ENCODE measurements around the gene CCDC9B. TPM values are rescaled to one million over a fixed set of nuclear protein-coding genes. Genes with fewer than 3 reads are reported as not detected.

Gene CCDC9B
- total RNA-seq, 1 donor from 2014 or later, result 30.1 TPM

- no peak for DNase-seq (ENCODE audit: low read depth)
Observed at GRCh38 chr15:40365624-40366456, 25.1 kb upstream of the CCDC9B start.

GRCh38 chr15:40365016-40365415, 24.3 kb upstream of the CCDC9B start:
- DNase-seq (ENCODE audit: low read depth), result no peak

DNA sequence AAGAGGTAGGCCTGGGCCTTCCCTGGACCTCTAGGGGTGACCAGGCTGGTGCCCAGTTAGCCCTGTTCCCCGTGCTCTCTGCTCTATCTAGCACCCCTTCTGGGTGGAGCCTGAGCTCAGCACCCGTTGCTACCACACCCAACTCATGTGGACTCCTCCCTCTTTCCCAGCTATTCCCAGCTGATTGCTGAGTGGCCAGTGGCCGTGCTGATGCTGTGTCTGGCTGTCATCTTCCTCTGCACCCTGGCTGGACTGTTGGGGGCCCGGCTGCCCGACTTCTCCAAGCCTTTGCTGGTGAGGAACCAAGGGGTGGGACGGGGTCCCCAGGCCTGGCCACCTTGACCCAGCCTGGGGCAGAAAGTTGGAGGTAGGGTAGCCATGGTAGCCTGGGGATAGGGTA, 23.5 kb upstream of the CCDC9B start:
- DNase-seq (ENCODE audit: low read depth), result no peak

GRCh38 chr15:40363611-40364010, 22.9 kb upstream of the CCDC9B start:
- no peak for DNase-seq (ENCODE audit: low read depth)

DNA sequence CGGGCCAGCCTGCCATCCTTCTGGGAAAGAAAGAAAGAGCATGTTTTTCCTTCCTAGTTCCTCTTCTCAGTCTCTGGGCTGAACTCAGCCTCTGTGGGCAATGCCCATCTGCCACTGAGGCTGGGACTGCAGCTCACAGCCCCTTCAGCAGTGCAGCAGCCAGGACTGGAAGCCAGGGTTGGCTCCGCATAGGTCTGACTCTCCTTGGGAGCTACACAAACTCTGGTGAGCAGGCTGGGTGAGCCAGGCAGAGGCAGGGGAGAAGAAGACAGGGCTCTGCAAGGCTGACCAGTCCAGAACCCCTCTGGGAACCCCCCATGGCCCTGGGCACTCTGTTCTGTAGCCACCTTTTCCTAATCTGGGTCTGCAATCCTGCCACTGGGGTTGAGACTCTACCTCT, 20.9 kb upstream of the CCDC9B start:
- DNase-seq (ENCODE audit: low read depth), result no peak

GRCh38 chr15:40360015-40360414, 19.3 kb upstream of the CCDC9B start:
- no peak for DNase-seq (ENCODE audit: low read depth)

DNA sequence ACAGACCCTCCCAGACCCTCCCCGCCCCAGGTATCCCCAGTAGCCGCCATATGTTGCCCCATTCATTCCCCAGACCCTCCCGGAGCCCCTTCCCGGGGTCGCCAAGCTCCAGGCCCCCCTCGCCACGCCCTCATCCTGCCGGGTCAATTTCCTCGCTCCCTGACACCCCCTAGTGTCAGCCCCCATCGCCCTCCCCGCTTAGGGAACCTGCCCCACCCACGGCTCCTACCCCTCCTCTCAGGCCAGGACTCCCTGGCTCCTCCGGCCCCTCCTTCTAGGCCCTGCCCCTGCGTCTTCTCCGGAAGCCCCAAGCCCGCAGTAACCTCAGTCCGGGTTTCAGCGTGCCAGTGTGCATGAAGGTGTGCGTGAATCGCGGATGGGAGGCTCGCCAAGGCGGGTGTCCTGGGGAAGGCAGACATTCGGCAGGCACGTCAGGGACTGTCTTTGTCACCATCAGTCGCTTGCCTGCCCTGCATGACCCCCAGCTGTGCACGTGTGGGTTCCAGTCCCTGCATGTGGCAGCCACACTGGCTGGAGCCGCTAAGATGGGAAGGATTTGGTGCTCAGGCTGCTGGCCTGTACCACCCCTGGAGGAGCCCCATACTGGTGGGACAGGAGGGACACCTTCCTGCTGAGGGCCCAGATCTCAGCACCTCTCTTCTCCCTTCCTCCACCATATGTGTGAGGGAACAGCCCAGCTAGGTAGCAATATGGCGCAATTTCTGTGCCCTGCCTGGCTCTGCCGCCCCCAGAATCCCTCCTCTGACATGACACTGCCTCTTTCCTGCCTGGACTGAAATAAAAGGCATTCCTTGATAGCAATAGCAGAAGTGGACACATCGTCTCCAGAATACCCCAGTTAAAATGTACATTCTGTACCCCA, 18.0 kb upstream of the CCDC9B start:
- DNase-seq (ENCODE audit: low read depth), result no peak

DNA sequence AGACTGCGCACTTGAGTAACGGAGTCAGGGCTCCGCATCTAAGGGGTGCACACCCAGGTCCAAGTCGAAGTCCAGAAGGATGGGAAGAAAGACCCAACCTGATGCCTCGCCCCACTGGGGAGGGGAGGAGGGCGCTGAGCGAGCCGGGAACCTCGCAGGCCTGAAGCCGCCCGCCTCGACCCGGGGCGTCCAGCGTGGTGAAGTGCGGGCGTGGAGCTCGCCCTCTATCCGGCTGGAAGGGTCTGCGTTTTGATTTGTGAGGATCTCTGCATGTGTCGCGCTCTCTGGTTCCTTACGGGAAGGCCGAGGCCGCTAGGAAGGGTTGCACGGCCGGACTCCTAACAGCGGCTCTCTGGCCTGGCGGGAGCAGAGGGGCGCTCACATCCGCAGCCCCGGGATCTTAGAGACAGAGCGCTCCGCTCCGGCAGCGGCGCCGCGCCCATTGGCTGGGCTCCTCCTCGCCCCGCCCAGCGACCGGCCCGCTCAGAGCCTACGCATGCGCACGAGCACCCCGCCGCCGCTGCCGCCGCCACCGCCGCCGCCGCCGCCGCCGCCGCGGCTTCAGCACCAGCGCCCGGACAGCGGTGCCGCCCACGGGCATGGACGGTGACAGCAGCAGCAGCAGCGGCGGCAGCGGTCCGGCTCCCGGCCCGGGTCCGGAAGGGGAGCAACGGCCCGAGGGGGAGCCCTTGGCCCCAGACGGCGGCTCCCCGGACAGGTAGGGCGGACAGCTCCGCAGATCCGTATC, 17.2 kb upstream of the CCDC9B start, which contains the start of gene DISP2:
Gene DISP2 (plus strand): TSS at position 497 of the 748 bp plus-strand sequence. CDS start 103 bp downstream, at position 600.
- DNase-seq (ENCODE audit: low read depth), result peak; percentile 83

DNA sequence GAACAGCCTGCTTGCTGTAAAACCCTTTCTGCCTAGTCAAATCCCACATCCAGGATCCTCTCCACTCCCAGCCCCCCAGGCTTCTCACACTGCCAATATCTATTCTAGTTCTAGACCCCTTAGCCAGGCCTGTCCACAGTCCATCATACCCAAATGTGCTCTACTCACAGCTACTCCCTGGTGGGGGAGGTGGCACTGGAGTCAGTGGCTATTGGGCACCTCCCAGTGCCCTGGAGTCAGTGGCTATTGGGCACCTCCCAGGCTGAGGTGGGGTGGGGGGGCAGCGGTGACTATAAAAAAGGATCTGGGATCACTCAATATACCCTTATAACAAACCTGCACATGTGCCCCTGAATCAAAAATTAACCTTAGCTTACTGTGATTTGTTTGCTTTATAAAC, 16.5 kb upstream of the CCDC9B start:
- no peak for DNase-seq (ENCODE audit: low read depth)

- no peak for DNase-seq (ENCODE audit: low read depth)
Observed at GRCh38 chr15:40355976-40356585, 15.3 kb upstream of the CCDC9B start.

DNA sequence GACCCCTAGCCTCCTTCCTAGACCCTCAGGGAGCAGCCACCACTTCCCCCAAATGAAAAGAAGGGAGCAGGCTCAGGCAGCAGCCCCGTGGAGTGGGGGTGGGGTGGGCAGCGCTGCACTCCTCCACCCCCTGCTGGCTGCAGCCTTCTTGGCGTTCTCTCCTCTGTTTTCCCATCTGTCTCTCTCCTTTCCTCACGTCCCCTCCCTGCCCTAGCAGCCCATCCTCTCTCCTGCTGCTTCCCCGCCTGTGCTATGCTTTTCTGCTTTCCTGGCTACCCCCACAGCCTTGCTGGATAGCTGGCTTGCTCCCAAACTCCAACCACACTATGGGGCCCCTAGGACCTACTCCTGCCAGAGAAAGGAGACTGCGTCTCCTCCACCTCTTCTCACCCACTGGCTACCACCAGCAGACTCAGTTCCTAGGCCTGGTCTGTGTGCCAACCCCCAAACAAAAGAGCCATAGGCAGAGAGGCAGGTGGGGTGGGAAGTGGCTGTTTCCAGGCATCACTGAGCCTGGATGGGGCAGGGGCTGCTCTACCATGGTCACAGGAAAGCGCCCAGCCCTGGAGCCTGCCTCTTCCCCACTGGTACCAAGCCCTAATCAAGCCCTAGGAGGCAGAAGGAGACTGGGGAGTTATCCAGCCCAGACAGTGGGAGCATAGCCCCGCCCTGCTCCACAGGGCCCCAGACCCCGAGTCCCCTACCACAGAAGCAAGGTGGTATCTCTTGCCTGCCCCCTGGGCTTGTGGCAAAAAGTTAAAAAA, 13.9 kb upstream of the CCDC9B start:
- DNase-seq (ENCODE audit: low read depth), result no peak

DNA sequence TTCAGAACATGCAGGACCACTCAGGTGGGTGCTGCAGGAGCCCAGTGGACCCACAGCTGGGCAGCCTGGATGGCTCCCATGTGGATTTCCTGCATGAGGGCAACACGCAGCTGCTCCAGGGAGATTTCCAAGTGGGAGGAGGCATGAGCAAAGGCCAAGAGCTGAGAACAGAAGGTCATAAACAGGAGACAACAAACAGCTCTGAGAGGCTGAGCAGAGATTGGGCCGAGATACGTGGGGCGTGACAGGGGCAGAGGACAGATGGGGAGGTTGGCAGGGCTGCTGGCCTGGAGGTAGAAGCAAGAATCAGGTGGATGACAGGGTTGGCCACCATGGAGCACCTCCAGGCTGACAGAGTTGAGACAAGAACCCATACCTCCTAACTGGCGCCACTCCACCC, 13.0 kb upstream of the CCDC9B start:
- DNase-seq (ENCODE audit: low read depth), result no peak

DNA sequence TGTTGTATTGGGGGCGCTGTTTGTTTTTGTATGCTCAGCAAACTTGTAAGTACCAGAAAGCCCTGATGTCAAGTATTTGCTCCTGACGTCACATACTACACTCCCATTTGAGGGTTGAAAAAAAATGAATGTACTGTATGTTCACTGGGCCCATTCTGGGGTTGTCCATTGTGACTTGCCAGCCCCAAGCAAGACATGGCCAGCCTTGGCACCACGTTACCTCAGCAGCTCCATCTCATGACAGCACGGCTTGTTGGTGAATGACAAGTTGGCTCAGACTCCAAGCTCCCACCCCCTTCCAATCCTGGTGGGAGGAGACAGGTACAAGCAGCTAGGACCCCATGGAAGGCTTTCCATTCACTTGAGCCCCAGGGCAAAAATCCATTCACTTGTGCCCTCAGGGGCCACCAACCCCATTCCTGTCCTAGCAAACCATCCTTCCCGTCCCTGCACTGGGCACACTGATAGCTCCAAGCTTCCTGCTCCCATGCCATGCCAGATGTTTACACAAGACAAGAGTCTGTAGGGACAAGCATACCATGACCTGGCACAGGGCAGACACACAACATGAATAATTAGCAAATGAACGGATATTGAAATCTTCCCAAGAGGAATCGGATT, 11.7 kb upstream of the CCDC9B start:
- no peak for DNase-seq (ENCODE audit: low read depth)

DNA sequence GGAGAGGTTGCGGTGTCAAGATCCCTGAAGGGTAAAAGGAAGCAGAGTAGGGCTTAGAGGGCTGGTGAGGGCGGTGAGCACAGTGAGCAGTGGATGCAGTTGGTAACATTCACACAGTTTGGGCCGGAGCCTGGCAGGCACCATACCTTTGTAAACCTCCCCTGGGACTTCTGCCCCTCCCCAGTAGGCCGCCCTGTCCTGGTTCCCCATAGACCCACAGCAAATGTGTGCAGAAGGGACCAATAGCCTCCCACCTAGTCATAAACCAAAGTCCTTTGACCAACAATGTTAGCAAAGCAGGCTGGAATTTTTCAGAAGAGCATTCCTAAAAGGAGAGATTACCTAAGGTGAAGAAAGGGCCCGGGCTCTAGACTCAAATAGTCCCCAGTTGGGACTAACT, 8.4 kb upstream of the CCDC9B start:
- DNase-seq (ENCODE audit: low read depth), result no peak

- DNase-seq (ENCODE audit: low read depth), result no peak
Observed at GRCh38 chr15:40348474-40348870, 7.7 kb upstream of the CCDC9B start.

DNA sequence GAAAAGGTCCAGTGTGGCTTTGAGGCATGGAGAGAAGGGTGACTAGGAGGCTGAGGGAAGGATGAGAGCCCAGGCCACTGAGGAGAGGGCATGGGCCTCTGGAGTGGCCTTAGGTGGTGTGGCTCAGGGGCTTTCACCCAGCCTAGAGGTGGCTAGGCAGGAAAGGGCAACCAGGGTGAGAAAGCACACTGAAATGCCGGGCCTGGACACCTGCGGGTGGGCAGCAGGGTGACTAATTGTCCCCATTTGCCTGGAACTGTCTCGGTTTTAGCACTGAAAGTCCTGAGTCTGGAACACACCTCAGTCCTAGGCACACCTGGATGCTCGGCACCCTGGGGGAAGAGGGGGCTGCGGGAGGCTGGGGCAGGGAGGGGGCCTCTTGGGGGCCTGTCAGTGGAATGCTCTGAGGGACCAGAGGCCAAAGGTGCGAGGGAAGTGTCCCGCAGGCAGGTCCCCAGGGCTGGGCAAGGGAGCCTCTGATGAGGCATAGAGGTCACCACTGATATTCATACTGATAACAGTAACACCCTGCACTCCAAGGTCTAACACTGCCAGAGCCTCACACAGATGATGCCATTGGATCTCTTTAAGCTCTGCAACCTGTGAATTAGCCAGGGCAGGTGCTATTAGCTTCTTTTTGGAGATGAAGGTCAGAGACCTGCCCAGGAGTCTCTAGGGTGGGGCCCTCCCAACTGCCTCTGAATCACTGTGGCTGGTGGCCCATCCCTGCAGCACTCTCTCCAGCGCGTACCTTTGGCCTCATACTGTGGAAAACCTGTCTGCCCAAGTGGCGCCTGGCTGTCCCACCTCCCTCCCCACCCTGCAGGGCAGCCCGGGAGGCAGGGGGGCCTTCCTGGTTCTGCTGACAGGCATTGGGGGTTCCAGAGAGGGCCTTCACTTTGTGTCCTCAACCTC, 7.1 kb upstream of the CCDC9B start:
- no peak for DNase-seq (ENCODE audit: low read depth)

DNA sequence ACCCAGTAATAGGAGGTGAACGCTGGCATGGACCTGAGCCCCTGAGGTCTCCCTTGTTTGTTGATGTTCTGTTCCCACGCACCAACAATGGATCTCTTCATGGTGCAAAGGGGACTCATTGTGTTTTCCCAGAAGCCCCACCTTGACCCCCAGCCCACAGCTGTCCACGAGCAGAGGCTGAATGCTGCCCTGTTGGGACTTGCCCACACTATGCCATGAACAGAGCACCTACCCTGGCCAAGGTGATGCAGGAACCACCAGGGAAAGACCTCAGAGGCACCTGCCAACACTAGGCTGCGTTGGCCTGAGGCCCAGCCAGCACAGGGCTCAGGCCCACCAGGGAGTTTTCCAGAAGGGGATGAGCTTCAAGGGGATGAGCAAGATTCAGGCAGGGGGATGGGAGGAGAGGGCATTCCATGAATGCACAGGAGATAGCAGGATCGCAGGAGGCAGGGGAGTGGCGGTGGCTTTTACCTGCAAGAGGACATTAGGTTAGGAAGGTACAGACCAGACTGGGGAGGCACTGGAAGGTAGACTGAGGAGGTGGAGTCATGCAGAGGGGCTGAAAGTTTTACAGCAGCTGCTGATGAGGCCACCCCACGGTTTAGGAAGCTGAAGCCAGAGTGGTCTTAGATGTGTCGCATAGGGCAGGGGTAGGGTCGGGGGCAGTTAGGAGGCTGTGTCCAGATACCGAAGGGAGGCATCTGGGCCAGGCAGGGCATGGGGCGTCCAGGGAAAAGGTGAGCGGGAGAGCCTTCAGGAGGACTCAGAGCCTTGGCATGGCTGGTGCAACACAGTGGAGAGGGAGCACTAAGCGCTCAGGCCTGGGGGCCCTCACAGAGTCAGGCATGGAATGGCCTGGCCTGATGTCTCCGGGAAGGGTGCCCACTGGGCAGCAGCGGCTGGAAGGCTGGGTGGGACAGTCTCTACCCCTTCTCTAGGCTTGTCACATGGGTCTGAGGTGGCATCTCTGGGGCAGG, 6.1 kb upstream of the CCDC9B start:
- no peak for DNase-seq (ENCODE audit: low read depth)
